Thoracic aorta (tissue), 2 donors: ENCODE results near the gene UQCC5. TPM values are rescaled to one million over a fixed set of nuclear protein-coding genes. Genes with fewer than 3 reads are reported as not detected.

ENCODE experiments used
- ATAC-seq: fragments of 150-250 bp; one replicate; pipeline ENCODE4 v1.8.0; 2017; ENCODE audit warnings: low read depth; ENCODE audit not compliant: insufficient number of reproducible peaks, low FRiP score
- DNase-seq: peaks from one replicate; pipeline ENCODE4 v3.0.0-alpha.2; 2020; ENCODE audit warnings: low spot score
- H3K27ac ChIP-seq, 2 donors: fragments of 200-600 bp; sonication (generic); 1 replicate in 1 of 2; 2 replicates in 1 of 2; pipeline ENCODE4 v1.5.1; 2016; ENCODE audit warnings: mild to moderate bottlenecking in 2 of 2, moderate library complexity in 2 of 2
- H3K27me3 ChIP-seq: fragments of 200-600 bp; sonication (generic); replicated peaks from 2 replicates; pipeline ENCODE4 v1.6.0; 2016; ENCODE audit warnings: mild to moderate bottlenecking; ENCODE audit not compliant: insufficient read depth
- H3K36me3 ChIP-seq: fragments of 200-600 bp; sonication (generic); one replicate; pipeline ENCODE4 v1.5.1; 2016
- H3K4me1 ChIP-seq, 2 donors: fragments of 200-600 bp; sonication (generic); 1 replicate in 1 of 2; 2 replicates in 1 of 2; pipeline versions ENCODE4 v1.5.1 to v1.6.0; 2016; ENCODE audit warnings: low read depth in 2 of 2, mild to moderate bottlenecking in 1 of 2; ENCODE audit not compliant: control insufficient read depth in 1 of 2
- H3K4me3 ChIP-seq: fragments of 200-600 bp; sonication (generic); 2 replicates; pipeline ENCODE4 v1.5.1; 2016; ENCODE audit warnings: mild to moderate bottlenecking
- H3K9me3 ChIP-seq: fragments of 200-600 bp; sonication (generic); 2 replicates; pipeline ENCODE4 v1.5.1; 2016
- total RNA-seq, 2 donors: library from RNA; depleted of rRNA; stranded (reverse); fragments of >200 nt; gene quantifications; one replicate each; pipeline versions ENCODE4 v1.1.0 to v1.2.3, GENCODE V29; 2016
- TF ChIP-seq, protein P1 (sequence below): fragments of 200-600 bp; sonication (generic); IDR thresholded peaks from one replicate; pipeline ENCODE4 v1.5.1; 2019; ENCODE audit warnings: antibody characterized with exemption

UQCC5 gene
- total RNA-seq, 2 donors from 2014 or later: 0.95 to 8.7 TPM

DNA sequence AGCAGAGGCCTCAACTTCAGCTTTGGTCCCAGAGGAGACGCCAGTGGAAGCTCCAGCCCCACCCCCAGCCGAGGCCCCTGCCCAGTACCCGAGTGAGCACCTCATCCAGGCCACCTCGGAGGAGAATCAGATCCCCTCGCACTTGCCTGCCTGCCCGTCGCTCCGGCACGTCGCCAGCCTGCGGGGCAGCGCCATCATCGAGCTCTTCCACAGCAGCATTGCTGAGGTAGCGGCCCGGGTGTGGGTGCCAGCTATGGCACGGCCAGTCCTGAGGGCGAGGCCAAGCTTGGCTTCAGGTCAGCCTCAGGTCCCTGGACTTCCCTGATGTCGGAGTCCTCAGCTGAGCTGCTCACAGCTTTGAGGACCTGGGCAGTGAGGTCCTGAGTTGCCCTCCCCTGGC is 47.0 kb upstream of the UQCC5 start:
- TF ChIP-seq, protein P1, sequence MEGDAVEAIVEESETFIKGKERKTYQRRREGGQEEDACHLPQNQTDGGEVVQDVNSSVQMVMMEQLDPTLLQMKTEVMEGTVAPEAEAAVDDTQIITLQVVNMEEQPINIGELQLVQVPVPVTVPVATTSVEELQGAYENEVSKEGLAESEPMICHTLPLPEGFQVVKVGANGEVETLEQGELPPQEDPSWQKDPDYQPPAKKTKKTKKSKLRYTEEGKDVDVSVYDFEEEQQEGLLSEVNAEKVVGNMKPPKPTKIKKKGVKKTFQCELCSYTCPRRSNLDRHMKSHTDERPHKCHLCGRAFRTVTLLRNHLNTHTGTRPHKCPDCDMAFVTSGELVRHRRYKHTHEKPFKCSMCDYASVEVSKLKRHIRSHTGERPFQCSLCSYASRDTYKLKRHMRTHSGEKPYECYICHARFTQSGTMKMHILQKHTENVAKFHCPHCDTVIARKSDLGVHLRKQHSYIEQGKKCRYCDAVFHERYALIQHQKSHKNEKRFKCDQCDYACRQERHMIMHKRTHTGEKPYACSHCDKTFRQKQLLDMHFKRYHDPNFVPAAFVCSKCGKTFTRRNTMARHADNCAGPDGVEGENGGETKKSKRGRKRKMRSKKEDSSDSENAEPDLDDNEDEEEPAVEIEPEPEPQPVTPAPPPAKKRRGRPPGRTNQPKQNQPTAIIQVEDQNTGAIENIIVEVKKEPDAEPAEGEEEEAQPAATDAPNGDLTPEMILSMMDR: no peak
- no peak for DNase-seq
- H3K36me3 ChIP-seq: peaks cover 73% of the 10 kb centered on the region
- ATAC-seq: no peak
- no peak overlapping the region for H3K27ac ChIP-seq
- H3K9me3 ChIP-seq: no peaks in the 10 kb centered on the region
- no peaks in the 10 kb centered on the region for H3K27me3 ChIP-seq
- no peak overlapping the region for H3K4me3 ChIP-seq
- H3K4me1 ChIP-seq: peaks cover 5 to 7% of the 10 kb centered on the region in 2 donors

DNA sequence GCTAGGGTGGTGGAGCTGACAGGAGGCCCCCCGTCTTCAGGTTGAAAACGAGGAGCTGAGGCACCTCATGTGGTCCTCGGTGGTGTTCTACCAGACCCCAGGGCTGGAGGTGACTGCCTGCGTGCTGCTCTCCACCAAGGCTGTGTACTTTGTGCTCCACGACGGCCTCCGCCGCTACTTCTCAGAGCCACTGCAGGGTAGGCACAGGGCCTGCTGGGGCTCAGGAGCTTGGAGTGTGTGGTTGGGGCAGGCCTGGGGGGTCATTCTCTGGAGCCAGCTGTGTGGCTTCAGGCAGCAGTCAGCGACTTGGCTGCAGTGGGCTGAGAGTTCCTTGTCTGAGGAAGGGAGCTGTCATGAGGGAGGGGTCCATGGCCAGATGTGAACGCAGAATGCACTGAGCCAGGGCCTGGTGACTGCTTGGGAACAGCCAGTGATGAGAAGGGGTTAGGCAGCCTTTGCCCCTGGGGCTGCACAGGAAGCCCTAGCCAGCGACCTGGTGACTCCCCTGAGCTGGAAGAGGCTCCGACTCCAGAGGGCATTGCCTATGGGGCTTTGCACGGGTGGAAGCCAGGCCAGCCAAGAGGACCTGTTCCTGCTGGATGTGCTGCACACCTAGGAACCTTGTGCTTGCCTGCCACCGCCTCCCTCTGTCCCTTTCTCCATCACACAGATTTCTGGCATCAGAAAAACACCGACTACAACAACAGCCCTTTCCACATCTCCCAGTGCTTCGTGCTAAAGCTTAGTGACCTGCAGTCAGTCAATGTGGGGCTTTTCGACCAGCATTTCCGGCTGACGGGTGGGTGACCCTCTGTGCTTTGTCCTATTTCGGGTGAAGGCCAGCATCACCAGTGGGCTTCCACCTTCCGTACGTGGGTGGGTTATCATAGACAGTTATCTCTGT is 46.1 kb upstream of the UQCC5 start:
- Histone ChIP-seq H3K36me3 (peaks cover 73% of the 10 kb centered on the region), H3K4me3 (no peak overlapping the region), H3K27ac (no peak overlapping the region), H3K4me1 (peaks cover 0 to 5% of the 10 kb centered on the region in 2 donors), H3K27me3 (no peaks in the 10 kb centered on the region), H3K9me3 (no peaks in the 10 kb centered on the region)
- no peak for ATAC-seq
- TF ChIP-seq, protein P1: no peak
- no peak for DNase-seq

DNA sequence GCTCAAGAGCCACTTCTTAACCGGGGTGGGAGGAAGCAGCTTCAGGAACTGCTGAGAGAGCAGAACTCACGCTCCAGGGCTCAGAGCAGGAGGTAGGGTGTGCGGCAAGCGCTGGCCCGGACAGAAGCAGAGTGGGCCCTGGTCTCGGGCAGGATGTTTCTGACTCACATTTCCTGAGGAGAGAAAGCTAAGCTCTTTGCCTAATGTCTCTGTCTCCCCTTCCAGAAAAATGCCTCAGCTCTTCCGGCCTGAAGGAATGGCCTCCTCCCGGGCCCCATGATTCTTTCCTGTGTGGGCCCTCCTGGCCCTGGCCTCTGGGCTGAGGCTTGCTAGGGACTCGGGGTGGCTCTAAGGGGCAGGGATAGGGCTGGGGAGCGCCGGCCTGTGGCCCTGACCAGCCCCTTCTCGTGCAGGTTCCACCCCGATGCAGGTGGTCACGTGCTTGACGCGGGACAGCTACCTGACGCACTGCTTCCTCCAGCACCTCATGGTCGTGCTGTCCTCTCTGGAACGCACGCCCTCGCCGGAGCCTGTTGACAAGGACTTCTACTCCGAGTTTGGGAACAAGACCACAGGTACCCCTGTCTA is 45.4 kb upstream of the UQCC5 start:
- Histone ChIP-seq H3K4me1 (peaks cover 5 to 6% of the 10 kb centered on the region in 2 donors), H3K4me3 (no peak overlapping the region), H3K36me3 (peaks cover 66% of the 10 kb centered on the region), H3K27ac (peak overlapping the region in 1 of 2 donors; percentile 52), H3K9me3 (no peaks in the 10 kb centered on the region), H3K27me3 (no peaks in the 10 kb centered on the region)
- DNase-seq: no peak
- no peak for ATAC-seq
- TF ChIP-seq, protein P1: no peak

DNA sequence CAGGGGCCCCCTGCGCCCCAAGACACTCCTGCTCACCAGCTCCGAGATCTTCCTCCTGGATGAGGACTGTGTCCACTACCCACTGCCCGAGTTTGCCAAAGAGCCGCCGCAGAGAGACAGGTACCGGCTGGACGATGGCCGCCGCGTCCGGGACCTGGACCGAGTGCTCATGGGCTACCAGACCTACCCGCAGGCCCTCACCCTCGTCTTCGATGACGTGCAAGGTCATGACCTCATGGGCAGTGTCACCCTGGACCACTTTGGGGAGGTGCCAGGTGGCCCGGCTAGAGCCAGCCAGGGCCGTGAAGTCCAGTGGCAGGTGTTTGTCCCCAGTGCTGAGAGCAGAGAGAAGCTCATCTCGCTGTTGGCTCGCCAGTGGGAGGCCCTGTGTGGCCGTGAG is 44.3 kb upstream of the UQCC5 start:
- DNase-seq (no peak), ATAC-seq (no peak)
- Histone ChIP-seq H3K36me3 (peaks cover 58% of the 10 kb centered on the region), H3K4me1 (peaks cover 5 to 6% of the 10 kb centered on the region in 2 donors), H3K27me3 (no peaks in the 10 kb centered on the region), H3K9me3 (no peaks in the 10 kb centered on the region), H3K27ac (no peak overlapping the region), H3K4me3 (no peak overlapping the region)
- TF ChIP-seq, protein P1: no peak

DNA sequence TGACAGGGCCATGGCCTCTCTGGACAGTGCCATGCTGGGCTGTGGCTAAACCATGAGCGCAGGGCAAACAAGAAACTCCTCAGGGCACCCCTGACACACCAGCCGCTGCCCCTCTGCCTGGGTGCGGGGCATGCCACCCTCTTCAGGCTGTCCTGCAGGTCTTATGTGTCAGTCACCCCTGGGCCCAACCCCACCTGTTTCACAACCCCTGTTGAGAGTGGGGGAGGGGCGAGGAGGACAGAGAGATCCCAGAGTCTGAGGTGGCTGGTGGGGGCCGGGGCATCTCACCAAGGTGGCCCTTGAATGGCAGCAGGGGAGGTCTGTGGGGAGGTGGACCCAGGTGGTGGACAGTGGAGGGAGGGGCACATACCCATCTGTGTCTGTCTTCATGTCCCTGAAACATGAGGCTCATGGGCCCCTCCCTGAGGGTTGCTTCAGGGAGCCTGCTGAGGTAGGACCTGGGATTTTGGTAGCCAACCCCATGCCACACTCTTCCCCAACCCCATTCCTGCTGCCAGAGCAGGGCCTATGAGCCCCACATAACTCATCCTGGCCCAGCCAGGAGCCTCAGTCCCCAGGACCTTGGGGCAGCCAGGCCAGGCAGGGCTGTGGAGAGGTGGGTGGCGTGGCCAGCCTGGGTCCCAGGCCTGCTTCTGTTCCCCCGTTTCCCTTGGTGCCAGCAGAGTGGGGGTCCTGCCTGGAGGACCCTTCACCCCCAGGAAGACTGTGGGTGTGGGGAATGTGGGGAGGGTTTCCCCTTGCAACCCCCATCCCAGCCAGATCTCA is 43.0 kb upstream of the UQCC5 start:
- TF ChIP-seq, protein P1: no peak
- H3K4me1 ChIP-seq: peaks cover 5 to 6% of the 10 kb centered on the region in 2 donors
- DNase-seq (no peak), ATAC-seq (no peak)
- H3K4me3 ChIP-seq: no peak overlapping the region
- no peaks in the 10 kb centered on the region for H3K9me3 ChIP-seq
- no peak overlapping the region for H3K27ac ChIP-seq
- H3K36me3 ChIP-seq: peaks cover 45% of the 10 kb centered on the region
- H3K27me3 ChIP-seq: no peaks in the 10 kb centered on the region
